Common myeloid progenitor, CD34-positive (primary cell): ENCODE data around the gene IDH2.

Experiments used
- CTCF ChIA-PET: fragments of 350-600 bp; sonication (Branson Sonifier 250); formaldehyde crosslinking; loops from one replicate; lab custom pipeline; 2021; ENCODE audit warnings: antibody characterized with exemption; lab: Charles Lee
- POLR2A ChIA-PET: fragments of 350-600 bp; sonication (Branson Sonifier 250); formaldehyde crosslinking; loops from one replicate; lab custom pipeline; 2021; ENCODE audit warnings: antibody characterized with exemption; lab: Charles Lee
- DNase-seq, 3 donors: peaks; one replicate each; pipeline versions ENCODE4 v3.0.0 to v3.0.0-alpha.2; 2013
- H3K27ac ChIP-seq, 2 experiments: 1 replicate in 1 of 2; 2 replicates in 1 of 2; pipeline ENCODE4 v1.7.0; 2013; ENCODE audit warnings: inconsistent platforms in 2 of 2, low read length in 2 of 2, mild to moderate bottlenecking in 2 of 2, low read depth in 1 of 2, moderate library complexity in 1 of 2; ENCODE audit not compliant: severe bottlenecking in 2 of 2, insufficient read depth in 1 of 2, poor library complexity in 1 of 2
- H3K27me3 ChIP-seq, 5 experiments: replicated peaks in 2 of 5; 1 replicate in 3 of 5; 2 replicates in 2 of 5; pipeline versions ENCODE4 v1.6.1 to v1.7.0; 2013; ENCODE audit warnings: low read length in 4 of 5, mild to moderate bottlenecking in 2 of 5, moderate library complexity in 2 of 5, inconsistent platforms in 1 of 5; ENCODE audit not compliant: insufficient read depth in 5 of 5, control insufficient read depth in 4 of 5
- H3K36me3 ChIP-seq, 4 experiments: 1 replicate in 2 of 4; 2 replicates in 2 of 4; pipeline versions ENCODE4 v1.6.1 to v1.7.0; 2013; ENCODE audit warnings: low read length in 3 of 4, control low read depth in 1 of 4, mild to moderate bottlenecking in 1 of 4; ENCODE audit not compliant: control insufficient read depth in 4 of 4, insufficient read depth in 4 of 4
- H3K4me1 ChIP-seq, 4 experiments: 1 replicate in 3 of 4; 2 replicates in 1 of 4; pipeline versions ENCODE4 v1.6.1 to v1.7.1; 2013; ENCODE audit warnings: low read length in 3 of 4, mild to moderate bottlenecking in 3 of 4, control low read depth in 1 of 4, inconsistent platforms in 1 of 4, moderate library complexity in 1 of 4; ENCODE audit not compliant: control insufficient read depth in 4 of 4, insufficient read depth in 4 of 4; ENCODE audit errors: control extremely low read depth in 1 of 4
- H3K4me3 ChIP-seq, 7 experiments: 1 replicate in 4 of 7; 2 replicates in 3 of 7; pipeline versions ENCODE4 v1.5.1 to v1.7.0; 2013; ENCODE audit warnings: mild to moderate bottlenecking in 7 of 7, low read length in 6 of 7, moderate library complexity in 6 of 7, inconsistent platforms in 2 of 7, low read depth in 2 of 7, control low read depth in 1 of 7; ENCODE audit not compliant: insufficient read depth in 4 of 7, control insufficient read depth in 1 of 7; ENCODE audit errors: extremely low read depth in 1 of 7
- H3K9me3 ChIP-seq, 5 experiments: 1 replicate in 4 of 5; 2 replicates in 1 of 5; pipeline versions ENCODE4 v1.6.1 to v1.7.1; 2013; ENCODE audit warnings: low read length in 4 of 5, mild to moderate bottlenecking in 2 of 5, inconsistent platforms in 1 of 5, low read depth in 1 of 5, moderate library complexity in 1 of 5; ENCODE audit not compliant: control insufficient read depth in 4 of 5, insufficient read depth in 2 of 5; ENCODE audit errors: control extremely low read depth in 1 of 5
- WGBS: methylation state at CpG from one replicate; pipeline ENCODE4 v1.1.5; 2013; ENCODE audit not compliant: insufficient coverage; 5-methylcytosine and 5-hydroxymethylcytosine counted together

The IDH2 gene

DNA sequence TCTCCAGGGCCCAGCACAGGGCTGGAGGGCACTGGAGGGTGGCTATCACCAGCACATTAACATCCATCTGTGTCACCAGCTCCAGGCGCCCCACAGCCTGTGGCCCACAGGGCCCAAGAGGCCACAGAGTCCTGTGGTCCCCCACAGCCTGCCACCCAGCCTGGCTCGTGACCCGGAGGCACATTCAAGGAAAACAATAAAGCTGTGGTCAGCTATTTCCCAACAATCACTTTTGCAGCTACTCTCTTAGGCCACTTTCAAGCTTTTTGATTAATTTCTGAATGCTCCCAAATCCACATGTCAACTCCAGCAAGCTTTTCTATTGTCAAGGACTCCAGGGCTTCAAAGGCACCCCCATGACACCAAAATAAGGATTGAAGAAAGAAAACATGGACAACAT is 16.7 kb downstream of the IDH2 start:
- Histone ChIP-seq H3K36me3 (peaks cover 9 to 89% (median 60%) of the 10 kb centered on the region in 4 experiments), H3K4me1 (peaks cover 0 to 23% (median 10%) of the 10 kb centered on the region in 4 experiments), H3K4me3 (no peak overlapping the region), H3K9me3 (no peaks in the 10 kb centered on the region), H3K27me3 (no peaks in the 10 kb centered on the region), H3K27ac (peak overlapping the region in 1 of 2 experiments; percentile 60)
- CTCF ChIA-PET: interaction anchor here (0.7 to 4.7 kb wide), 13 partner anchors 9 to 325 kb away, joined by 3 to 23 read pairs (median 3); partner anchors contain the start of gene IDH2
- 89% methylated on average over 2 of the region's 3 CpGs for WGBS
- DNase-seq: no peak
- POLR2A ChIA-PET: no interaction called here

GRCh38 chr15:90084876-90085423 is 17.3 kb downstream of the IDH2 start:
- WGBS: 96% methylated on average over 16 of the region's 18 CpGs
- CTCF ChIA-PET: interaction anchor here (0.6 to 4.7 kb wide), 17 partner anchors 9 to 324 kb away, joined by 3 to 23 read pairs (median 3); partner anchors contain the start of gene IDH2
- Histone ChIP-seq H3K27ac (peak overlapping the region in 1 of 2 experiments; percentile 60), H3K36me3 (peaks cover 9 to 89% (median 60%) of the 10 kb centered on the region in 4 experiments), H3K4me3 (no peak overlapping the region), H3K9me3 (no peaks in the 10 kb centered on the region), H3K4me1 (peaks cover 0 to 23% (median 10%) of the 10 kb centered on the region in 4 experiments), H3K27me3 (no peaks in the 10 kb centered on the region)
- POLR2A ChIA-PET: interaction anchor here (0.6 to 0.7 kb wide), 2 partner anchors 12 to 49 kb away, joined by 3 to 4 read pairs; no protein-coding TSS in a partner anchor
- DNase-seq: no peak

- Histone ChIP-seq H3K27me3 (no peaks in the 10 kb centered on the region), H3K4me3 (no peak overlapping the region), H3K27ac (peak overlapping the region in 1 of 2 experiments; percentile 60), H3K9me3 (no peaks in the 10 kb centered on the region), H3K4me1 (peaks cover 0 to 23% (median 10%) of the 10 kb centered on the region in 4 experiments), H3K36me3 (peaks cover 5 to 89% (median 61%) of the 10 kb centered on the region in 4 experiments)
- CTCF ChIA-PET: interaction anchor here (0.6 to 4.7 kb wide), 11 partner anchors 10 to 323 kb away, joined by 3 to 23 read pairs (median 4); partner anchors contain the start of gene IDH2
- POLR2A ChIA-PET: interaction anchor here (0.6 to 0.7 kb wide), 2 partner anchors 12 to 48 kb away, joined by 3 to 4 read pairs; no protein-coding TSS in a partner anchor
- WGBS: 84% methylated on average over 12 of the region's 14 CpGs
- no peak for DNase-seq
Observed at GRCh38 chr15:90083954-90084607, 18.2 kb downstream of the IDH2 start.

DNA sequence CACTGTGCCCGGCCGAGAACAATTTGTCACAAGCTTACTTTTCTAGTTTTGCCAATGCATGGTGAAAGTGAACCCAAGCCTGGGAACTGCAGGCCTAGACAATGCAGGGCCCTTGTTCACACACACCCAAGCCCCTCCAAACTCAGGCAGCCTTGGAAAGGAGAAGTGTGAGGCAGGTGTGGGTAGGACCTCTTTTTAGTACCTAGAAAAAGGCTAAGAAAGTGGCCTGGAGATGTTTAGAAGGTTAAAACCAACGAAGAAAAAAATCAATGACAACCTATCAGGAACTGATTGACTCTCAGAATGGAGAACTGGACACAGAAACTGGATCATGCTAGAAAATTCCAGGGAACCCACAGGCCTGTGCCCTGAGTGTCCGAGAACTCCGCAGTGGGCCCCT is 18.8 kb downstream of the IDH2 start:
- no peak for DNase-seq
- no peaks in the 10 kb centered on the region for H3K9me3 ChIP-seq
- peaks cover 5 to 89% (median 64%) of the 10 kb centered on the region in 4 experiments for H3K36me3 ChIP-seq
- peaks cover 0 to 23% (median 10%) of the 10 kb centered on the region in 4 experiments for H3K4me1 ChIP-seq
- H3K27ac ChIP-seq: peak overlapping the region in 1 of 2 experiments; percentile 60
- CTCF ChIA-PET: interaction anchor here (0.9 to 2.7 kb wide), 6 partner anchors 12 to 343 kb away, joined by 3 to 8 read pairs (median 3); no protein-coding TSS in a partner anchor
- H3K27me3 ChIP-seq: no peaks in the 10 kb centered on the region
- WGBS: 100% methylated on average over 1 of the region's 5 CpGs
- POLR2A ChIA-PET: no interaction called here
- no peak overlapping the region for H3K4me3 ChIP-seq

- DNase-seq: peak in 1 of 3 donors; percentile 35
- Histone ChIP-seq H3K36me3 (peaks cover 5 to 85% (median 60%) of the 10 kb centered on the region in 4 experiments), H3K4me1 (peaks cover 0 to 23% (median 10%) of the 10 kb centered on the region in 4 experiments), H3K9me3 (no peaks in the 10 kb centered on the region), H3K4me3 (peak overlapping the region in 1 of 7 experiments; percentile 33), H3K27me3 (no peaks in the 10 kb centered on the region), H3K27ac (no peak overlapping the region)
- ChIA-PET POLR2A (no interaction called here), CTCF (interaction anchor here (0.7 to 2.7 kb wide), 6 partner anchors 10 to 342 kb away, joined by 3 to 8 read pairs (median 3); no protein-coding TSS in a partner anchor)
- WGBS: 9% methylated on average over 8 of the region's 9 CpGs
Observed at GRCh38 chr15:90082140-90082715, 20.0 kb downstream of the IDH2 start.

DNA sequence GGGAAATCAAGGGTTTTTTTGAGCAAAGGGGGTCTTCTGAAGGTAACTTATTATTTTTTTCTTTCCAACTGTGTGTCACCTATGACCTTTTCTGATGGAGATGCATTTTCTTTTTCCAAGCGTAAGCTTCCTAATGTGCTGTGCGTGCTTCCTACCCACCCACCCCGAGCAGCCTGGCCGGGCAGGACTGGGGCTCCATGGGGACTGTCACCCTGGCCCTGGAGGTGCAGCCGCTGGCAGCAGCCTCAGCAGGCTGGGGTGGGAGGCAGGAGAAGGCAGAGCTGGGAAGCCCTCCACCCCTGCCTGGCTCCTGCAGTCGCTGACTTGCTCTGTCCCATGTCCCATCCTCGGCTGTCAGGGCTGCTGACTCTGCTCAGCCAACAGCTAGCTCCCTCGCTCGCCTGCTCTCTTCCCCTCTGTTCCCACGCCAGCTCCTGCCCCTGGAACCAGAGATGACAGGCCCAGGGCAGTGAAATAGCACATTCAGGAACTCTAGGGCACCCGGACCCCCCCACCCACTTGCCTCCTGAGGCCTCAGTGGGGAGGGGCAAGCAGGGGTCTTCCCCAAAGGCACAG is 21.4 kb downstream of the IDH2 start:
- no peak overlapping the region for H3K4me3 ChIP-seq
- H3K4me1 ChIP-seq: peaks cover 0 to 23% (median 10%) of the 10 kb centered on the region in 4 experiments
- WGBS: 100% methylated on average over 8 of the region's 11 CpGs
- no peaks in the 10 kb centered on the region for H3K27me3 ChIP-seq
- DNase-seq: no peak
- ChIA-PET POLR2A (no interaction called here), CTCF (interaction anchor here (1.4 to 2.3 kb wide), 2 partner anchors 10 to 183 kb away, joined by 3 to 11 read pairs; no protein-coding TSS in a partner anchor)
- no peak overlapping the region for H3K27ac ChIP-seq
- peaks cover 4 to 81% (median 57%) of the 10 kb centered on the region in 4 experiments for H3K36me3 ChIP-seq
- no peaks in the 10 kb centered on the region for H3K9me3 ChIP-seq
